Lower lobe of right lung (tissue), 2 donors: ENCODE data around the gene SYCN. TPM values are rescaled to one million over a fixed set of nuclear protein-coding genes. Genes with fewer than 3 reads are reported as not detected.

Experiments used
- ATAC-seq, 2 donors: fragments of 200-7000 bp; cut with Tn5 transposase; one replicate each; pipeline ENCODE4 v1.9.1; 2020 to 2022; ENCODE audit warnings: mild to moderate bottlenecking in 2 of 2, moderate library complexity in 2 of 2
- DNase-seq: peaks from one replicate; pipeline ENCODE4 v3.0.0-alpha.2; 2020
- H3K27ac ChIP-seq: fragments of 200-600 bp; one replicate; pipeline ENCODE4 v1.8.0; 2022
- H3K27me3 ChIP-seq: fragments of 200-600 bp; one replicate; pipeline ENCODE4 v1.8.0; 2022; ENCODE audit warnings: low read depth
- H3K36me3 ChIP-seq: fragments of 200-600 bp; one replicate; pipeline ENCODE4 v1.8.0; 2022; ENCODE audit warnings: mild to moderate bottlenecking
- H3K4me1 ChIP-seq: fragments of 200-600 bp; one replicate; pipeline ENCODE4 v1.8.0; 2022
- H3K4me3 ChIP-seq: fragments of 200-600 bp; one replicate; pipeline ENCODE4 v1.8.0; 2022; ENCODE audit warnings: mild to moderate bottlenecking
- H3K9me3 ChIP-seq: fragments of 200-600 bp; one replicate; pipeline ENCODE4 v1.8.0; 2022
- CTCF ChIP-seq: fragments of 200-600 bp; IDR thresholded peaks from one replicate; pipeline ENCODE4 v1.8.0; 2022; ENCODE audit warnings: antibody characterized with exemption, mild to moderate bottlenecking
- intact Hi-C: fragments of 100-400 bp; cut with DNase I; formaldehyde crosslinking; loops from one replicate; pipeline ENCODE4 v1.11.0; 2022
- total RNA-seq: library from RNA; stranded (reverse); fragmentation: NEBNext Ultra II Directional; extraction: Animal tissue kit (Norgen Biotek cat#: 25700); gene quantifications from one replicate; pipeline ENCODE4 v1.2.1, GENCODE V29; 2021
- donor health status: DM: no; HTN: yes; CAD: no; lungs with severe emphysema.

The SYCN gene
- total RNA-seq, 1 donor from 2014 or later, result not detected

GRCh38 chr19:39200066-39200802 lies 3.8 kb downstream of the SYCN start:
- Histone ChIP-seq H3K36me3 (no peaks in the 10 kb centered on the region), H3K4me1 (peaks cover 11% of the 10 kb centered on the region), H3K27me3 (peaks cover 73% of the 10 kb centered on the region), H3K4me3 (no peak overlapping the region), H3K9me3 (no peaks in the 10 kb centered on the region), H3K27ac (no peak overlapping the region)
- no peak for TF ChIP-seq CTCF
- no peak for ATAC-seq
- intact Hi-C loops, result no loop called here
- DNase-seq, result no peak

- no peak for TF ChIP-seq CTCF
Measured at GRCh38 chr19:39199025-39199424, 5.0 kb downstream of the SYCN start.

GRCh38 chr19:39197808-39198207 lies 6.3 kb downstream of the SYCN start:
- intact Hi-C loops, result no loop called here
- Histone ChIP-seq H3K4me3 (no peak overlapping the region), H3K27me3 (peaks cover 61% of the 10 kb centered on the region), H3K36me3 (no peaks in the 10 kb centered on the region), H3K27ac (no peak overlapping the region), H3K4me1 (peaks cover 11% of the 10 kb centered on the region), H3K9me3 (no peaks in the 10 kb centered on the region)
- TF ChIP-seq CTCF, result no peak
- no peak for ATAC-seq
- DNase-seq, result no peak

More at GRCh38 chr19:39199025-39199424, 5.0 kb downstream of the SYCN start:
- Histone ChIP-seq H3K9me3 (no peaks in the 10 kb centered on the region), H3K4me3 (no peak overlapping the region), H3K4me1 (peaks cover 11% of the 10 kb centered on the region), H3K27me3 (peaks cover 70% of the 10 kb centered on the region), H3K27ac (no peak overlapping the region), H3K36me3 (no peaks in the 10 kb centered on the region)
- DNase-seq (no peak), ATAC-seq (peak in 1 of 2 donors; percentile 15)
- intact Hi-C loops, result no loop called here

- no peak for ATAC-seq
- no peak within 1 kb of the TSS for H3K4me3 ChIP-seq
- no peaks in the 10 kb centered on the region for H3K36me3 ChIP-seq
- peaks cover 53% of the 10 kb centered on the region for H3K27me3 ChIP-seq
- no peaks in the 10 kb centered on the region for H3K9me3 ChIP-seq
- DNase-seq, result no peak
- intact Hi-C loops, result no loop called here
- no peak for TF ChIP-seq CTCF
- peaks cover 11% of the 10 kb centered on the region for H3K4me1 ChIP-seq
- no peak within 1 kb of the TSS for H3K27ac ChIP-seq
Measured at GRCh38 chr19:39196860-39197562, 7.1 kb downstream of the SYCN start, which contains the start of gene NCCRP1. Gene NCCRP1, plus strand, starts transcription at chr19:39196964. Its CDS starts 19 bp downstream, at chr19:39196983.

GRCh38 chr19:39196320-39196719 lies 7.7 kb downstream of the SYCN start:
- no peak for TF ChIP-seq CTCF
- DNase-seq (no peak), ATAC-seq (no peak)
- Histone ChIP-seq H3K4me3 (no peak overlapping the region), H3K9me3 (no peaks in the 10 kb centered on the region), H3K36me3 (no peaks in the 10 kb centered on the region), H3K4me1 (peaks cover 7% of the 10 kb centered on the region), H3K27ac (no peak overlapping the region), H3K27me3 (peaks cover 50% of the 10 kb centered on the region)
- intact Hi-C loops, result no loop called here
